Neural cell (in vitro differentiated cells): ENCODE data around the gene COL3A1. TPM values are rescaled to one million over a fixed set of nuclear protein-coding genes. Genes with fewer than 3 reads are reported as not detected.

Experiments used
- H2AFZ ChIP-seq: fragments of 200-600, 300-800 bp; sonication (generic), shearing (Covaris generic); 2 replicates; pipeline ENCODE4 v1.6.0; 2014; ENCODE audit warnings: low read depth, mild to moderate bottlenecking, antibody characterized with exemption, low read length, moderate library complexity
- H3F3A ChIP-seq: fragments of 200-600 bp; shearing (Covaris generic); 2 replicates; pipeline ENCODE4 v1.6.1; 2016; ENCODE audit warnings: mild to moderate bottlenecking, moderate library complexity, mixed read lengths, antibody characterized with exemption, low read length; ENCODE audit not compliant: insufficient read depth, poor library complexity, severe bottlenecking
- H3K27ac ChIP-seq: fragments of 200-600, 300-800 bp; sonication (generic), shearing (Covaris generic); 2 replicates; pipeline ENCODE4 v1.5.1; 2014; ENCODE audit warnings: mild to moderate bottlenecking, low read length, moderate library complexity
- H3K27me3 ChIP-seq: fragments of 300-800, 200-600 bp; sonication (generic), shearing (Covaris generic); 2 replicates; pipeline ENCODE4 v1.6.0; 2014; ENCODE audit warnings: mild to moderate bottlenecking, low read depth, low read length, moderate library complexity; ENCODE audit not compliant: insufficient read depth
- H3K36me3 ChIP-seq: fragments of 300-800, 200-600 bp; sonication (generic), shearing (Covaris generic); 2 replicates; pipeline ENCODE4 v1.5.1; 2014; ENCODE audit warnings: mild to moderate bottlenecking, antibody characterized with exemption, low read length, moderate library complexity; ENCODE audit not compliant: insufficient read depth
- H3K4me2 ChIP-seq: fragments of 300-800, 200-600 bp; sonication (generic), shearing (Covaris generic); 2 replicates; pipeline ENCODE4 v1.6.0; 2014; ENCODE audit warnings: mild to moderate bottlenecking, low read length
- H3K4me3 ChIP-seq: fragments of 300-800, 200-600 bp; sonication (generic), shearing (Covaris generic); 2 replicates; pipeline ENCODE4 v1.5.1; 2014; ENCODE audit warnings: mild to moderate bottlenecking, low read length, moderate library complexity
- H3K79me2 ChIP-seq: fragments of 200-600 bp; shearing (Covaris generic); replicated peaks from 2 replicates; pipeline ENCODE4 v1.6.0; 2014; ENCODE audit warnings: mild to moderate bottlenecking, low read length, moderate library complexity; ENCODE audit not compliant: insufficient read depth
- H3K9ac ChIP-seq: fragments of 300-800, 200-600 bp; sonication (generic), shearing (Covaris generic); 2 replicates; pipeline ENCODE4 v1.6.1; 2016; ENCODE audit warnings: mild to moderate bottlenecking, low read length, mixed read lengths
- H3K9me2 ChIP-seq: fragments of 200-600 bp; shearing (Covaris generic); 2 replicates; pipeline ENCODE4 v1.6.1; 2016; ENCODE audit warnings: mild to moderate bottlenecking, low read length, mixed read lengths; ENCODE audit not compliant: insufficient read depth
- H3K9me3 ChIP-seq: fragments of 200-600, 300-800 bp; sonication (generic), shearing (Covaris generic); 2 replicates; pipeline ENCODE4 v1.6.1; 2016; ENCODE audit warnings: mild to moderate bottlenecking, mixed run types, low read length, moderate library complexity, mixed read lengths
- H4K20me1 ChIP-seq: fragments of 200-600 bp; shearing (Covaris generic); 2 replicates; pipeline ENCODE4 v1.6.1; 2016; ENCODE audit warnings: mild to moderate bottlenecking, mixed run types; ENCODE audit not compliant: insufficient read depth
- CTCF ChIP-seq: fragments of 450-650 bp; IDR thresholded peaks from 2 replicates; pipeline ENCODE4 v1.5.1; 2014; ENCODE audit warnings: antibody characterized with exemption, mild to moderate bottlenecking, moderate library complexity; ENCODE audit not compliant: poor library complexity, severe bottlenecking
- EP300 ChIP-seq: fragments of 450-650 bp; conservative IDR thresholded peaks from 2 replicates; pipeline ENCODE4 v1.6.1; 2014; ENCODE audit warnings: antibody characterized with exemption, mild to moderate bottlenecking, moderate library complexity; ENCODE audit not compliant: poor library complexity, severe bottlenecking
- EZH2 ChIP-seq: fragments of 200-600, 300-800 bp; shearing (Covaris generic), sonication (generic); IDR thresholded peaks from 2 replicates; pipeline ENCODE4 v1.6.1; 2014; ENCODE audit warnings: antibody characterized with exemption, low read length, borderline replicate concordance, mild to moderate bottlenecking; ENCODE audit not compliant: insufficient read depth, poor library complexity, severe bottlenecking
- MXI1 ChIP-seq: fragments of 450-650 bp; conservative IDR thresholded peaks from 2 replicates; pipeline ENCODE4 v1.6.1; 2014; ENCODE audit warnings: antibody characterized with exemption, mild to moderate bottlenecking; ENCODE audit not compliant: poor library complexity, severe bottlenecking
- POLR2AphosphoS5 ChIP-seq: IDR thresholded peaks from 2 replicates; pipeline ENCODE4 v1.6.1; 2012
- RAD21 ChIP-seq: fragments of 450-650 bp; conservative IDR thresholded peaks from 2 replicates; pipeline ENCODE4 v1.6.1; 2014; ENCODE audit warnings: antibody characterized with exemption, mild to moderate bottlenecking, moderate library complexity
- SMC3 ChIP-seq: fragments of 450-650 bp; conservative IDR thresholded peaks from 2 replicates; pipeline ENCODE4 v1.6.1; 2014; ENCODE audit warnings: antibody characterized with exemption, mild to moderate bottlenecking, moderate library complexity; ENCODE audit not compliant: poor library complexity
- TAF1 ChIP-seq: IDR thresholded peaks from 2 replicates; pipeline ENCODE4 v1.6.1; 2012; ENCODE audit warnings: low read depth
- polyA plus RNA-seq: library from polyadenylated mRNA; depleted of rRNA; stranded (reverse); fragments of >200 nt; gene quantifications from 2 replicates; pipeline ENCODE4 v1.2.3, GENCODE V29; 2014
- TF ChIP-seq, protein P1 (sequence below): IDR thresholded peaks from 2 replicates; pipeline ENCODE4 v1.6.1; 2012; ENCODE audit warnings: borderline replicate concordance

COL3A1 gene
- polyA plus RNA-seq, 1 donor from 2014 or later, result 1.3 TPM

DNA sequence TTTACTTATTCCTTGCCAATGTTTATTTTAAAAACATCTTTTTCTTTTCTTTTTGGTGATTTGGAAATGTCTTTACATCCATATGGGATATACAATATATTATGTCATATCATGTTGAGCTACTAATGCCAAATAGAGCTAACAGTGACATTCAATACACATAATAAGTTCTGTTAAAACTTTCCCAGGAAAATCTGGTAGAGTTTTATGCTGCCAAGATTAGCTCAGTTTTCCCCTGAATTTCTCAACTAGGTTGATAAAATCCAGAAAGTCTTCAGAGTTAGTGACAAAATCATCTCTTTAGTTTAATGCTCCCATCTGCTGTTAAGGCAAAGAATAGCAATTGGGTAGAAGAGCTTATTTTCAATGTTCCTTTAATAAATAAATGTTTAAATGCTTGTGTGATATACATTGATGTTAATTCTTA lies 9.9 kb downstream of the COL3A1 start:
- Histone ChIP-seq H3K4me3 (no peak overlapping the region), H3K9ac (no peak overlapping the region), H3K36me3 (no peaks in the 10 kb centered on the region), H4K20me1 (no peaks in the 10 kb centered on the region), H3K27ac (no peak overlapping the region), H3K9me2 (no peaks in the 10 kb centered on the region), H3K4me2 (no peak overlapping the region), H3K79me2 (no peaks in the 10 kb centered on the region), H2AFZ (no peak overlapping the region), H3F3A (no peaks in the 10 kb centered on the region), H3K27me3 (no peaks in the 10 kb centered on the region), H3K9me3 (no peaks in the 10 kb centered on the region)
- no peak for TF ChIP-seq EZH2
- no peak for TF ChIP-seq TAF1
- TF ChIP-seq RAD21, result peak; percentile 34
- TF ChIP-seq CTCF, result peak; percentile 14
- TF ChIP-seq EP300, result no peak

- Histone ChIP-seq H3K36me3 (no peaks in the 10 kb centered on the region), H3K79me2 (no peaks in the 10 kb centered on the region), H4K20me1 (no peaks in the 10 kb centered on the region), H3K9me2 (no peaks in the 10 kb centered on the region), H3K4me2 (no peak overlapping the region), H3K27ac (no peak overlapping the region), H3K27me3 (no peaks in the 10 kb centered on the region), H3F3A (no peaks in the 10 kb centered on the region), H3K4me3 (no peak overlapping the region), H3K9ac (no peak overlapping the region), H3K9me3 (no peaks in the 10 kb centered on the region), H2AFZ (no peak overlapping the region)
- TF ChIP-seq, protein P1, sequence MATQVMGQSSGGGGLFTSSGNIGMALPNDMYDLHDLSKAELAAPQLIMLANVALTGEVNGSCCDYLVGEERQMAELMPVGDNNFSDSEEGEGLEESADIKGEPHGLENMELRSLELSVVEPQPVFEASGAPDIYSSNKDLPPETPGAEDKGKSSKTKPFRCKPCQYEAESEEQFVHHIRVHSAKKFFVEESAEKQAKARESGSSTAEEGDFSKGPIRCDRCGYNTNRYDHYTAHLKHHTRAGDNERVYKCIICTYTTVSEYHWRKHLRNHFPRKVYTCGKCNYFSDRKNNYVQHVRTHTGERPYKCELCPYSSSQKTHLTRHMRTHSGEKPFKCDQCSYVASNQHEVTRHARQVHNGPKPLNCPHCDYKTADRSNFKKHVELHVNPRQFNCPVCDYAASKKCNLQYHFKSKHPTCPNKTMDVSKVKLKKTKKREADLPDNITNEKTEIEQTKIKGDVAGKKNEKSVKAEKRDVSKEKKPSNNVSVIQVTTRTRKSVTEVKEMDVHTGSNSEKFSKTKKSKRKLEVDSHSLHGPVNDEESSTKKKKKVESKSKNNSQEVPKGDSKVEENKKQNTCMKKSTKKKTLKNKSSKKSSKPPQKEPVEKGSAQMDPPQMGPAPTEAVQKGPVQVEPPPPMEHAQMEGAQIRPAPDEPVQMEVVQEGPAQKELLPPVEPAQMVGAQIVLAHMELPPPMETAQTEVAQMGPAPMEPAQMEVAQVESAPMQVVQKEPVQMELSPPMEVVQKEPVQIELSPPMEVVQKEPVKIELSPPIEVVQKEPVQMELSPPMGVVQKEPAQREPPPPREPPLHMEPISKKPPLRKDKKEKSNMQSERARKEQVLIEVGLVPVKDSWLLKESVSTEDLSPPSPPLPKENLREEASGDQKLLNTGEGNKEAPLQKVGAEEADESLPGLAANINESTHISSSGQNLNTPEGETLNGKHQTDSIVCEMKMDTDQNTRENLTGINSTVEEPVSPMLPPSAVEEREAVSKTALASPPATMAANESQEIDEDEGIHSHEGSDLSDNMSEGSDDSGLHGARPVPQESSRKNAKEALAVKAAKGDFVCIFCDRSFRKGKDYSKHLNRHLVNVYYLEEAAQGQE, result no peak
- TF ChIP-seq TAF1 (no peak), POLR2AphosphoS5 (no peak), CTCF (no peak), MXI1 (no peak), EZH2 (no peak), RAD21 (no peak), EP300 (no peak), SMC3 (no peak)
Observed at GRCh38 chr2:188984680-188985079, 10.5 kb downstream of the COL3A1 start.
